Suprapubic skin (tissue), 3 donors: ENCODE results near the gene STK17B.

ENCODE experiments used
- CTCF ChIP-seq, 2 donors: fragments of 200-600 bp in 1 of 2; fragments of 450-650 bp in 1 of 2; sonication (generic) in 1 of 2; IDR thresholded peaks; one replicate each; pipeline ENCODE4 v1.5.1; 2016 to 2019; ENCODE audit warnings: antibody characterized with exemption in 2 of 2, mild to moderate bottlenecking in 1 of 2, moderate library complexity in 1 of 2
- EP300 ChIP-seq: sonication (generic); formaldehyde crosslinking; IDR thresholded peaks from one replicate; pipeline ENCODE4 v1.6.1; 2017; ENCODE audit warnings: antibody characterized with exemption
- POLR2A ChIP-seq, 2 donors: fragments of 450-650 bp; IDR thresholded peaks; one replicate each; pipeline ENCODE4 v1.6.1; 2017; ENCODE audit warnings: antibody characterized with exemption in 2 of 2, mild to moderate bottlenecking in 2 of 2, moderate library complexity in 2 of 2

- TF ChIP-seq CTCF (IDR thresholded peaks at IDR 0.05) (no peak), POLR2A (IDR thresholded peaks at IDR 0.05) (no peak), EP300 (no peak)
Observed at GRCh38 chr2:196201229-196202009, 30.0 kb upstream of the STK17B start.
